ENCODE measurements around the gene TOM1L2. TPM values are rescaled to one million over a fixed set of nuclear protein-coding genes. Genes with fewer than 3 reads are reported as not detected.

Gene TOM1L2
- total RNA-seq, 1 experiment from 2014 or later: 3.1 TPM

- Histone ChIP-seq H3K4me3 (ENCODE audit: insufficient read depth, low read depth, low read length) (peak overlapping the region; percentile 60), H3K36me3 (replicated peaks; ENCODE audit: control insufficient read depth, insufficient read depth, low read length) (peaks cover 2% of the 10 kb centered on the region; the same call in 1 of the 2 replicates), H3K27me3 (ENCODE audit: control insufficient read depth, insufficient read depth, low read length) (no peaks in the 10 kb centered on the region)
- DNase-seq: peak; percentile 99
Observed at GRCh38 chr17:17839791-17840707, 132.2 kb downstream of the TOM1L2 start.

DNA sequence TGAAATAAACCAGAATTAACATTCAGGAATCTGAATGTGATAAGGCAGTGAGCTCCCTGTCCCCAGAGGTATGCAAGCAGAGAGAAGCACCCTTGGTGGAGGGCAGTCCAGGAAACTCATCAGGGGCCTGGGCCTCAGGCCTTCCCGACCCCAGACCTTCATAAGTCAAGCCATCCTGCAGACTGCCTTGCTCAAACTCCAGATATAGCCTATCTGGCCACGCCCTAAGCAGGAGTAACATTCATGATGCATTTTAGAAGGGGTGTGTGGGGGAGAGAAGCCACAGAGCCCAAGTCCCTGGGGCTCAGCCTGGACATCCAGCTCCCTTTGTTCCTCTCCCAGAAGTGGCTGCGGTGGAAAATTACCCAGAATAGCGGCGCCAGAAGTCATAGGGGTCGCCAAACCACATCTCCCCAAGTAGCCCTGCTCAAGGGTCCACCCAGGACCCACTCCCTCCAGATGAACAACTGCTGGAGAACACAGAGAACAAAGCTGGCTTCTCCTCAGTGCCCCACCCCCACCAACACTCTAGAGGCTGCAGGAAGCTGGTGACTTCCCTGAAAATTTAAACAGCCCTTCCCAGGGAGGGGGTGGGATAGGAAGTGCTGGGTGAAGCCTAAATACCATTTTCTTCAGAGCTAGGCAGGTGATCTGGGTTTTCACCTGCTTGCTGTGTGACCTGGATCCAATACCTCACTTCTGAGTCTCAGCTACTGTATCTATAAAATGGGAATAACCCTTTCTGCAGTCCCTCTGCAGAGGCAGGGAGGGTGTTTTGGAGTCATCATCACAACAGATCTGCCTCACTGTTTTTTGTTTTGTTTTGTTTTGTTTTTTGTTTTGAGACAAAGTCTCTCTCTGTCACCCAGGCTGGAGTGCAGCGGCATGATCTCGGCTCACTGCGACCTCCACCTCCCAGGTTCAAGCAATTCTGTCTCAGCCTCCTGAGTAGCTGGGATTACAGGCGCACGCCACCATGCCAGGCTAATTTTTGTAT is 133.9 kb downstream of the TOM1L2 start:
- DNase-seq: peak; percentile 80

GRCh38 chr17:17837380-17837821 is 134.8 kb downstream of the TOM1L2 start:
- no peak for DNase-seq
- Histone ChIP-seq H3K4me3 (ENCODE audit: insufficient read depth, low read depth, low read length) (peak overlapping the region; percentile 100; the same call in 1 of the 2 replicates), H3K36me3 (replicated peaks; ENCODE audit: control insufficient read depth, insufficient read depth, low read length) (peaks cover 4% of the 10 kb centered on the region), H3K27me3 (ENCODE audit: control insufficient read depth, insufficient read depth, low read length) (no peaks in the 10 kb centered on the region)

More for the DNA sequence above, 133.9 kb downstream of the TOM1L2 start:
- H3K4me3 ChIP-seq (ENCODE audit: insufficient read depth, low read depth, low read length): no peak overlapping the region
- H3K27me3 ChIP-seq (ENCODE audit: control insufficient read depth, insufficient read depth, low read length): no peaks in the 10 kb centered on the region
- H3K36me3 ChIP-seq (replicated peaks; ENCODE audit: control insufficient read depth, insufficient read depth, low read length): peaks cover 4% of the 10 kb centered on the region

GRCh38 chr17:17836818-17837379 is 135.3 kb downstream of the TOM1L2 start, which contains the start of gene SREBF1:
TSS of gene SREBF1 (minus strand) at chr17:17836986. CDS start at chr17:17836817, 169 bp downstream.
- no peaks in the 10 kb centered on the region for H3K27me3 ChIP-seq (ENCODE audit: control insufficient read depth, insufficient read depth, low read length)
- peak; percentile 99 for DNase-seq

GRCh38 chr17:17836250-17836817 is 135.9 kb downstream of the TOM1L2 start:
- Histone ChIP-seq H3K36me3 (replicated peaks; ENCODE audit: control insufficient read depth, insufficient read depth, low read length) (peaks cover 4% of the 10 kb centered on the region), H3K4me3 (ENCODE audit: insufficient read depth, low read depth, low read length) (peak overlapping the region; percentile 100), H3K27me3 (ENCODE audit: control insufficient read depth, insufficient read depth, low read length) (no peaks in the 10 kb centered on the region)
- peak; percentile 98 for DNase-seq

More at GRCh38 chr17:17836818-17837379, 135.3 kb downstream of the TOM1L2 start, which contains the start of gene SREBF1:
- Histone ChIP-seq H3K36me3 (replicated peaks; ENCODE audit: control insufficient read depth, insufficient read depth, low read length) (peaks cover 4% of the 10 kb centered on the region), H3K4me3 (ENCODE audit: insufficient read depth, low read depth, low read length) (peak within 1 kb of the TSS; percentile 100)

DNA sequence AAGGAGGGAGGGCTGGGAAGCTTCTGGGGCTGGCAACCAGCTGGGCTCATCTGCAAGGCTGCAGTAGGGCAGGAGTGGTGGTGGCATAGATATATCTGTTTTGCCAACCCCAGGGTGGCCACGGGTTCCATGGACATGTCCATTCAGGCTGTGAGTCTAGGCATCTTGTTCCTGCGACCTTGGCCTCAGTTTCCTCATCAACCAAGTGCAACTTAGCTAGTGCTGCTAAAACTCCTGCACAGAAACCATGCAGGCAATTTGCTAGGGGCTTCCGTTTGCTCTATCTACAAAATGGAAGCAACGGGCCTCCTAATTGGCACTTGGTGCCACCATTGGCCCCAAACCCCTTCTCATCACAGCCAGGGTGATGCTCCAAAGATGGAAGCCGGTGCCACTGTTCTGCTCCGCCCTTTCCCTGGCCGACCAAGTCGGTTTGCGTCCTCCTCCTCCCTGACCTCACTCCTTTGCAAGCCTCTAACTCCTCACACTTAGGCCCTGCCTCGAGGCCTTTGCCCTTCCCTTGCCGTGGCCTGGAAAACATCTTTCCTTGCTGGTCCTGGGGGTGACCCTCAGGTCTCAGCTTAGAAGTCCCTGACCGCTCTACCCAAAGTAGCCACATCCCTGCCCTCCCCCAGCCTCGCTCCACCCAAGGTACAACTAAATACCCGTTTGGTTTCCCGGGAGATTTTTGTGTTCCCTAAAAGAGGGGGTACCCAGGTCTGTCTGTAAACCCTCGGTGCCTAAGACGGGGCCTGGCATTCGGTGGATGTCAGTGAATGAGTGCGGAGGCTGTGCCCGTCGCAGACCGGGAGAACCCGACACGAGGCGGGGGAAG is 136.6 kb downstream of the TOM1L2 start:
- DNase-seq: no peak
- Histone ChIP-seq H3K36me3 (replicated peaks; ENCODE audit: control insufficient read depth, insufficient read depth, low read length) (peaks cover 4% of the 10 kb centered on the region), H3K4me3 (ENCODE audit: insufficient read depth, low read depth, low read length) (peak overlapping the region; percentile 100)

DNA sequence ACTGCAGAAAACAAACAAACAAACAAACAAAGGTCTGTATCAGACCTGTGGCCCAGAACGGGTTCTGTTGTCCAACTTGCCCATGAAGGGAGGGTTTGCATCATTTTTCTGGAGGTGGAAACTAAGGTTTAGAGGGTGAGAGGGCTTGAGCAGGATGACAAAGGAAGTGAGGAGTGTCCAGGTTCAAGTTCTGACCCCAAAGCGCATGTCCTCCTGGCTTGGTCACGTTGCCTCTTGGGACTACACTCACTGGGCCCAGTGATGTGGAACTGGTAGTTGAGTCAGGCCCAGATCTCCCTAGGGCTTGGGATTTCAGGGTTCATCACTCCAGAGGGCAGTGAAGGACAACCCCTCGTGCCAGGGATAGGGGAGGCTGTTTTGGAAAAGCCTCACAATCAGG is 137.2 kb downstream of the TOM1L2 start:
- DNase-seq: no peak
- no peak overlapping the region for H3K4me3 ChIP-seq (ENCODE audit: insufficient read depth, low read depth, low read length)
- H3K27me3 ChIP-seq (ENCODE audit: control insufficient read depth, insufficient read depth, low read length): no peaks in the 10 kb centered on the region
- peaks cover 4% of the 10 kb centered on the region for H3K36me3 ChIP-seq (replicated peaks; ENCODE audit: control insufficient read depth, insufficient read depth, low read length)

More for the DNA sequence above, 136.6 kb downstream of the TOM1L2 start:
- H3K27me3 ChIP-seq (ENCODE audit: control insufficient read depth, insufficient read depth, low read length): no peaks in the 10 kb centered on the region

DNA sequence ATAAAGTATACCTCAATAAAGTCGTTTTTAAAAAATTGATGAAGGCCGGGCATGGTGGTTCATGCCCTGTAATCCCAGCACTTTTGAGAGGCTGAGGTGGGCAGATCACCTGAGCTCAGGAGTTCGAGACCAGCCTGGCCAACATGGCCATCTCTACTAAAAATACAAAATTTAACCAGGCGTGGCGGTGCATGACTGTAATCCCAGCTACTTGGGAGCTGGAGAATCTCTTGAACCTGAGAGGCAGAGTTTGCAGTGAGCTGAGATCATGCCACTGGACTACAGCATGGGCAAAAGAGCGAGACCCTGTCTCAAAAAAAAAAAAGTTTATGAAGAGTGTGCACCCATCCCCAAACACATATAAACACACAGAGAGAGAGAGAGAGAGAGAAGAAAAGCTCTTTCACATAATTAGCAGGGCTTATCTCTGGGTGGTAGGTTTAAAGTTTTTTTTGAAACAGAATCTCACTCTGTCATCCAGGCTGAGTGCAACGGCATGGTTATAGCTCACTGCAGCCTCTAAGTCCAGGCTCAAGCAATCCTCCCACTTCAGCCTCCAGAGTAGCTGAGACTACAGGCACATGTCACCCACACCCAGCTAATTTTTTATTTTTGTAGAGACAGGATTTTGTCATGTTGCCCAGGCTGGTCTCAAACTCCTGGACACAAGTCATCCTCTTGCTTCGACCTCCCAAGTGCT is 138.4 kb downstream of the TOM1L2 start:
- Histone ChIP-seq H3K36me3 (replicated peaks; ENCODE audit: control insufficient read depth, insufficient read depth, low read length) (peaks cover 4% of the 10 kb centered on the region), H3K27me3 (ENCODE audit: control insufficient read depth, insufficient read depth, low read length) (no peaks in the 10 kb centered on the region), H3K4me3 (ENCODE audit: insufficient read depth, low read depth, low read length) (no peak overlapping the region)
- no peak for DNase-seq

DNA sequence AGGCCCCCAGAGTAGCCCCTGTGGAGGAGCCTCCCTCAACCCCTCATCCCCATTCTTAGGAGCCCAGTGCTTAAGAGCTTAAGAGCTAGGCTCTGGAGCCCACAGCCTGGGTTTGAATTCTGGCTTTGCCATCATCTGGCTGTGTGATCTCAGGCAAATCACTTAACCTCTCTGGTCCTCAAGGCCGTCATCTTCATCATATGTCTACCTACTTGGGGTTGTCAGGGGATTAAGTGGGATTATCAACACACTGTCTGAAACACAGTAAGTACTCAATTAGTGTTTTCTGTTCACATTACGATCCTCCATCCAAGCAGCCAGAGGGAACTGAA is 140.2 kb downstream of the TOM1L2 start:
- no peak for DNase-seq

GRCh38 chr17:17831208-17832031 is 140.8 kb downstream of the TOM1L2 start:
- no peaks in the 10 kb centered on the region for H3K27me3 ChIP-seq (ENCODE audit: control insufficient read depth, insufficient read depth, low read length)
- H3K4me3 ChIP-seq (ENCODE audit: insufficient read depth, low read depth, low read length): no peak overlapping the region
- peaks cover 4% of the 10 kb centered on the region for H3K36me3 ChIP-seq (replicated peaks; ENCODE audit: control insufficient read depth, insufficient read depth, low read length)
- DNase-seq: no peak

More for the DNA sequence above, 140.2 kb downstream of the TOM1L2 start:
- peaks cover 4% of the 10 kb centered on the region for H3K36me3 ChIP-seq (replicated peaks; ENCODE audit: control insufficient read depth, insufficient read depth, low read length)
- H3K4me3 ChIP-seq (ENCODE audit: insufficient read depth, low read depth, low read length): no peak overlapping the region
- no peaks in the 10 kb centered on the region for H3K27me3 ChIP-seq (ENCODE audit: control insufficient read depth, insufficient read depth, low read length)

DNA sequence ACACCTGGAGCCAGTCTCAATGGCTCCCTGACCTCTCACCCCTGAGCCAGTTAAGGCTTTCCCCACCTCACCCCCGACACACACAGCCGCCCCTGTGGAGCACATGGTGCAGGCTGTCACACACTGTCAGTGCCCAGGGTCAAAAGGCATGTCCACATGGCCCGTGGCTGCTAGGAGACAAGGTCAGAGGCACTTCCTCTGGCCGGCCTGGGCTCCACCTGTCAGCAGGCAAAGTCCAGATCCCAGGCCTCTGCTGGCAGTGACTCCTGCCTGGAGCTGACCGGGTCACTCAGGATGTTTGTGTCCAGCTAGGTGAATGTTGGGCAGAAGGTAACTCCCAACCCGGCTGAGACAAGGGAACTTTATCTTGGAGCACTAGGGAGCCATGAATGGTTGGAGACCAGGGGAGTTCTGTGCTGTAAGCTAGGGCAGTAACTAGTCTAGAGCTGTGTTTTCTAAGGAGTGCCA is 141.4 kb downstream of the TOM1L2 start:
- Histone ChIP-seq H3K27me3 (ENCODE audit: control insufficient read depth, insufficient read depth, low read length) (no peaks in the 10 kb centered on the region), H3K4me3 (ENCODE audit: insufficient read depth, low read depth, low read length) (no peak overlapping the region), H3K36me3 (replicated peaks; ENCODE audit: control insufficient read depth, insufficient read depth, low read length) (peaks cover 4% of the 10 kb centered on the region)
- no peak for DNase-seq

GRCh38 chr17:17830269-17830567 is 142.0 kb downstream of the TOM1L2 start:
- no peak for DNase-seq
- peaks cover 2% of the 10 kb centered on the region for H3K36me3 ChIP-seq (replicated peaks; ENCODE audit: control insufficient read depth, insufficient read depth, low read length)
- H3K27me3 ChIP-seq (ENCODE audit: control insufficient read depth, insufficient read depth, low read length): no peaks in the 10 kb centered on the region
- no peak overlapping the region for H3K4me3 ChIP-seq (ENCODE audit: insufficient read depth, low read depth, low read length)

Measured in H7 (cell line).